HG02610 (cell line): ENCODE measurements around the gene RNF150.
"Not testable (repeated sequence)": the region's sequence is repeated elsewhere in the genome, so short reads cannot be mapped to it uniquely, and the experiment has no call there.

Experiments used
- ATAC-seq: cut with Tn5 transposase; IDR thresholded peaks from one replicate; pipeline ENCODE4 v1.9.1; 2021; ENCODE audit warnings: mild to moderate bottlenecking, moderate library complexity; ENCODE audit not compliant: unreplicated experiment

The RNF150 gene

DNA sequence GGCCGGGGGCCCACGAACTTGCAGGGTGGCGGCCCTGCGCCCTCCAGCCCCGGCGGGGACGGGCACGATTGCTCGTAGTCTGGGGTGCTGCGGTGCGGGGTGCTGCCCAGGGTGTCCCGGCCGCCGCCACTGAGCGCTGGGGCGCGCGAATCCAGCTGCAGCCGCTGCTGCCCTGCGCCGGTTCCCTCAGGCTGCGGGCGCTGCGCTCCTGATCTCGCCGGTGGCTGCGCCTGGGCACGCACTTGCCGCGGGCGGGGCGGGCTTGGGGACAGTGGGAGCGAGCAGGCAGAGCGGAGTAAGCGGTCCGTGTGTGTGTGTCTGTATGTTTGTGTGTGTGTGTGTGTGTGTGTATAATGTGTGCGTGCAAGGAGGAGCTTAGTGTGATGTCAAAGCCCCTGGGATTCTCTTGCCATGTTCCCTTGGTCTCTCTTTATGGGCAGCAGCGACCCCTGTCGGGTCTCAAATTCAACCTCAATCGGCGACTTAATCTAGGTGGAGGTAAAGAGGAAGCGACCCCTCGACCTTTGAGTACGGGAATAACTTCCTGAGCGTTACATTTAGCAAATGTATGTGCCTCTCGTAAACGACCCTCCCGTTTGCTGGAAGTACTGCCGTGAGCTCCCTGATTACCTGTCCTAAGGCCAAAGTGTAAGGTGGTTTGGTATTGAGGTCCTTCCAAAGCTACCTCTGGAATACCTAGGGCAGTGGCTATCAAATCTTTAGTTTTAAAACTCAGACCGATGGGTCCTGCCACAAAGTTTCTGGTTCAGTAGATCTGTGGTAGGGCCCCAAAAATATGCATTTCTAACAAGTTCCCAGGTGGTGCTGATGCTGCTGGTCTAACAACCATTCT, at the start of gene RNF150:
TSS of gene RNF150 (minus strand) at position 324 of the 853 bp plus-strand sequence.
- ATAC-seq = peak; percentile 69

DNA sequence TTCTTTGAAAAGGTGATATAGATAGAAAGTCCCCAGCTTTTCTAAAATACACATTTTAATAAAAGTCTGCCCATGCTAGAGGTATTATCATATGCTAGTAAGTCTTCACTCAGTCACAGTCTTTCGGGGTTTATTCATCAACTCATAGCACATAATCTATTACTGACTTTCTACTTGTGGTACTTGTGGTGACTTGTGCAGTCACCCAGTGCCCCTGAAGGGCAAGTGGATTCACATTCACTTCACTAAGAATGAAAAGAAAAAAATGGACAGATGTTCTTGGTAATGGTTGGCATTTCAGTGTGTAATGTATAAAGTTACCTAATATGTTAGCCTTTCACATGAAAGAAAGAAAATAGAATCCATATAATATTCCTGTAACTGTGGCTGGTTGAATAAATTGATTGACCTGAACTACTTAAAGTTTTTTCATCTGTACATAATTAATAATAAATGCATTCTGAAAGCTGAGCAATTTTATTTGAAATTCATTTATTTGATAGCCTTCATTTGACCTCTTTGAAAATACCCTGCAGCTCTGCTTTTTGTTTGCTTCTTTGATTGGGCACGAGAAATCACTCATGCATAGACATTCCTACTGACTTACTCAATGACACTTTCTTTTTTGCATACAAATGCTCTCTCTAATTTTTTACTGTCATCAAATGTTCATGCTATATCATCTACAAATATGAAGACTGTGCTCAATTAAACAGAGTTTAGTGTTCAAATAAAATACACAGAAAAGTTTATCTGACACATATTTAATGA, 47.9 kb upstream of the RNF150 start:
- ATAC-seq = no peak

DNA sequence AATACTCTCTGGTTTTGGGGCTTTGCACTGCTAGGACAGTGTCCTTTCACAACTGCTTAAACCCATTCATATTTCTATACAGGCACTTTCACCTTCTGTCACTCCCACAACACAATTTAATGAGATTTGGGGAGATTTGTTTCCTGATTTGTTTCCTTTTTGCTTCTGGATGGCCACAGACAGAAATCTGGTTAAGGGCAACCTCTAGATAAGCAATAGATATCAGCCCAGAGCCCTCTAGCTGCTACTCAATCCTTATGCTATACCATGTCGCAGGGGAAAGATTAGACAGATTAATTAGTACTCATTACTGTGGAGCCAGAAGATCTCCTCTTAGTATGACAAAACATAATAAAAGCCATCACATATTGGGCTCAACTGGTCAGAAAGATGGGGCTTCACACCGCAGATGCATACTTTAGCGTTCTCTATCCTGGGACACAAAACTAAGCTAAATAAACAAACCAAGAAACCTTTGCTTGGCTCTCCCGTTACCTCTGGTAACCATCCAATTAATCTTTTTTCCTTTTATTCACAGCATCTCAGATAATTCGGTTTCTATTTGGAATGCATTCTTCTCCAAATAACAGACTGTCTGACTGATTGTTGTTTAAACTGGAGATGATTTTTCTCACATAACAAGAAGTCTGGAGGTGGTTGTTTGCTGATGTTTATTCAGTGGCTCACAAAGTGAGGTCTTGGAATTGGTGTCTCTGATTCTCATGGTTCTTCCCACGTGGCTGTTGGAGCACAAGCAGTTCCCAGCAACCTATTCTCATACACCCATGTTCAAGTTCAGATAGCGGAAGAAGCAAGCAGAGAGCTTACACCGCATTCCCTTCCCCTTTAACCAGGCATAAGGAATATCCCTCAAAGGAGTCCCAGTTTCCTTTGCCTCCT, 46.5 kb upstream of the RNF150 start:
- no peak for ATAC-seq

DNA sequence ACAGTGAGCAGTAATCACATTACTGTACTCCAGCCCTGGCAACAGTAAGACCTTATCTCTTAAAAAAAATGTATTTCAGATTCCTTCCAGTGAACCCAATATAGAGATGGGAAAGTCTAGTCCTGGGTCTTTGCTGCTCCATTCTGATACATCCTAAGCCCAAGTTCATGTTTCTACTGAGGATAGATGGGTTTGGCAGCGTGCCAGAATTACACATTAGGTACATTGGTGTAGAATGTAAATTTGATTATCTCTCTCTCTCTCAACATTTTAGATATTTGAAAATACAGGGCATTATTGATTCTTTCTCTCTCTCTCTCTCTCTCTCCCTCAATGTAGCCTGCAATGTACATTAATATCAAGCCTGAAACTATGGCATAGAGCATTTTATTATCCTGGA, 43.9 kb upstream of the RNF150 start:
- ATAC-seq = no peak

DNA sequence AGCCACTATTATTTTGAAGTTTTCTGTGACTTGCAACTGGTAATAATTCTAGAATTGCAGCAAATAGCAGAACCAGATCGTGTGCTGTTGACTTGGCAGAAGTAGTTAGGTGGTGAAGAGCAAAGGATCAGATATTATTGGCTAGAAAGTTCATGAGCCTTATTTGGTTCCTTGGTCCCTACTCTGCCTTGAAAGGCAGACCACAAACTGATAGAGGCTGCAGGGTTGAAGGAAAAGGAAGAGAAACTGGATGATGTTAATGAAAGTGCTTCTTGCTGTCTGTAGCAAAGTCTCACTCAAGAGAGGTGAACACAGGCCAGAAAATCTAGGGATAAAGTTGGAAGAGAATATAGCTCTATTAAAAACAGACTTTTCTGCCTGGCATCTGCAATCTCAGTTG, 41.2 kb upstream of the RNF150 start:
- ATAC-seq = no peak

DNA sequence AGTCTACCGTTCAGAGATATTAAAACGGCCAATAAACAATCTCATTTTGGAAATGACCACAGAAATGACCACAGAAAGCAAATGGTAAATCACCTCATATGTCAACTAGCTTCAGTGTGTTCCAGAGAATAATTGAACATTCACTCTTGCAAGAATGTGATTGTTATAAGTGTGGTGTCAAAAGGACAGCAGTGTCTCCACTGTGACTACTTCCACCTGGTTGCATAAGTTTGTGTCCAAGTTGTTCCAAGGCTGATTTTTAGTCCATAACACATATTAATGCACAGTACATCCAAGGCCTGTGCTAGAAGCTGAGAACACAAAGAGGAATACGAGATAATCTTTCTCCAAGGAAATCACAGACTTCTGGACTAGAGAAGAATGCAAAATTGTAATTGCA, 37.4 kb upstream of the RNF150 start:
- ATAC-seq = no peak

DNA sequence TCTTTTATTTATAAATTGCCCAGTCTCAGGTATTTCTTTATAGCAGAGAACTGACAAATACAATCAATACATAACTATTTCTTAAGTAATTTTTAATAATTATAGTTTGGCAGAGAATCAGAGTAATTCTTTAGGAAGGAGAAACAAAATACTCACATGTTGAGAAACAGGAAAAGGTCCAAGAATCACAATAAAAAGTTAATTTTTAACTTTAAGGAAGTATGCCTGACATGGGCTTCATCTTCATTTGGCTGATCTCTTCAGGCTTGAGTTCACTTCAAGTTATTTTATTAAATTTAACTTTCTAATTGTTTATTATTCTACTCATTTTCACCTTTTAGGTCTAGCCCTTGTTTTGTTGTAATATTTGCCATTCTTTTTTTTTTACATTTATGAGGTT, 36.1 kb upstream of the RNF150 start:
- no peak for ATAC-seq

DNA sequence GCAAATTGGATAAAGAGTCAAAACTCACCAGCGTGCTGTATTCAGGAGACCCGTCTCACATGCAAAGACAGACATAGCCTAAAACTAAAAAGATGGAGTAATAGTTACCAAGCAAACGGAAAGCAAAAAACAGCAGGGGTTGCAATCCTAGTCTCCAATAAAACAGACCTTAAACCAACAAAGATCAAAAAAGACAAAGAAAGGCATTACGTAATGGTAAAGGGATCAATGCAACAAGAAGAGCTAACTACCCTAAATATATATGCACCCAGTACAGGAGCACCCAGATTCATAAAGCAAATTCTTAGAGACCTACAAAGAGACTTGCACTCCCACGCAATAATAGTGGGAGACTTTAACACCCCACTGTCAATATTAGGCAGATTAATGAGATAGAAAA, 31.7 kb upstream of the RNF150 start:
- not testable (repeated sequence) for ATAC-seq

DNA sequence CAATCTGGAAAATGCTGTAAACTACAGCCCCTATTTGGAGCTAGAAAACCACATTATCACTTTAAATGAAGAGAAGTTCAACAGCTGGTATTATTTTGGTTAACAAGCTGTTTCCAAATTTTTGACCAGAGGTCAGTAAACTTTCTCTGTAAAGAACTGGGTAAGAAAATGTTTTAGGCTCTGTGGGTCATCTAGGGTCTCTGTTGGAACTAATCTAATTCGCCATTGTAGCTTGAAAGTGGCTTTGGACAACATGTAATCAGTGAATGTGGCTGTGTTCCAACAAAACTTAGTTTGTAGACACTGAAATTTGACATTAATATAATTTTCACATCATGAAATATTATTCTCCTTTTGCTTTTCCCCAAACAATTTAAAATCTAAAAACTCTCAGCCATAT, 25.8 kb upstream of the RNF150 start:
- no peak for ATAC-seq

DNA sequence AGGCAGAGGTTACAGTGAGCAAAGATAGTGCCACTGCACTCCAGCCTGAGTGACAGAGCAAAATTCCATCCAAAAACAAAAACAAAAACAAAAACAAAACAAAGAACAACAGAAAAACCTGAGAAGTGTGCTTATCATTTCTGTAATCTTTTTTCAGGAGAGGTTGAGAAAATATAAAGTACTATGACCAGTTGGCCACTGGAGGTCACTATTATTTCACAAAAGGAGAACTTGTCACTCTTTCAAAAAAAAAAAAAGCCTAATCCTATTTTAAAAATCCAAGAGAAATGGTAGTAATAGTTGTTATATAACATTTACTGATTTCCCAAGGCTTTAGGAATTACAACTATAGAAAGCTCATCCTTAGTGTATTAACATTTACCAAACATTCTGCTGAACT, 24.9 kb upstream of the RNF150 start:
- ATAC-seq = no peak

DNA sequence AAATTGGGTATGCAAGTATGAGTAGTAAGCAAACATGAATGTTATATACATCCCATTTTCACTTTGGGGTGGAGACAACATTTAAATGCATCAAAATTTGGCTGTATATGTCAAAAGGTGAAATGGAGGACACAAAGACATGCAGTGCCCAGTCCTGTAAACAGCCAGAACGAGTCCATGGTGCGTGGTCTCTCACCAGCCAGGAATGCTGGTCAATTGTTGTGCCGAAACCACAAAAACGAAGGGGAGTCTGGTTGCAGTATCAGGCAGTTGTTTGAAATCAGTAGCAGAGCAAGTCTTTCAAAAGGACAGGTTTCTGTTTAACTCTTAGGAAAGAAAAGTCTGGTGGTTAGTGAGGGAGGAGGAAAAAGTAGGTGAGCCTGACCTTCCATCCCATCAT, 22.3 kb upstream of the RNF150 start:
- ATAC-seq = no peak

DNA sequence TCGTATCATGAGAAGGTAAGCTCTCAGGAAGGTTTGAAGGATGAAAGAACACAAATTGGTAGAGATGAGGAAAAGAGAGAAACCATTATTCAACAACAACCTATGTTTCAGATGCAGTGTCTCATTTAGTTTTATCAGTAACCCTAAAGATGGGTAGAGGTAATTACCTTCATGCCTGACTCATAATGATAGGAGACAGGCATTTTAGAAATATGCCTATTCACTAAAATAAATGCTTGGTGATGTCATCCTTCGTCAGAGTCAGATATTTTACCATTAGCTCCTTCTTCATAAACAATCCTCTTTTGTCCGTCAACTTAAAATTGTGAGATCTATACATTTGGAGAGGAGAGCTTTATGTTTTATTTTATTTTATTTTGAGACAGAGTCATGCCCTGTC, 21.5 kb upstream of the RNF150 start:
- ATAC-seq = no peak

DNA sequence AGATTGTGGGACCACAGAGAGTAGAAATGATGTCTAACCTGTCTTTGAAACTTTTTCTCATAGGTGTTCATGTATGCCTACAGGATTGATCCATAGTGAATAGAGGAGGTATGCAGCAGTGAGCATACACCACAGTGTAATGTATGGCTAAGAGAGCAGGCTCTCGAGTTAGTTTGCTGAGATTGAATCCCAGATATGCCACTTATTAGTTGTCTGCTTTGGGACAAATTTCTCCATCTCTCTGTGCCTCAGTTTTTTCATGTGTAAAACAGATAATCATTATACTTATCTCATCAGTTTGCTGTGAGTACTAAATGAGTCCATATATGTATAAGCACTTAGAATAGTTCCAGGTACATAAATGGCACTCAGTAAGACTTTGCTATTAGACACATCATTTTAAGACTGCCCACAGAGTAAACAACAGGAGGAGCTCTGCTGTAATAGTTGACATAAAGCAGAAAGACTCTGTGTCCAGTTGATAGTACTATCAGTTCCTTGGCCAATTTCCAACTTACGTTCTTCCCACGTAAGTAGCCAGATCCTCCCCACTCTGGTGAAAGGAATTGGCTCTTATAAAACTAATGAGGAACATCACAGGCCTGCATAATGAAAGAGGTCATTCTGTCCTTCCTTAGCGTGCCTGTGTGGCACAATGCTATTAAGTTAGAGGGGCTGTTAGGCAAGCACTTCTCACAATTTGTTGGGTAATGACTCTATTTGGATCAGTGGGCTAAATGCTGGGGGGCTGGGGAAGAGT, 20.7 kb upstream of the RNF150 start:
- ATAC-seq = no peak

DNA sequence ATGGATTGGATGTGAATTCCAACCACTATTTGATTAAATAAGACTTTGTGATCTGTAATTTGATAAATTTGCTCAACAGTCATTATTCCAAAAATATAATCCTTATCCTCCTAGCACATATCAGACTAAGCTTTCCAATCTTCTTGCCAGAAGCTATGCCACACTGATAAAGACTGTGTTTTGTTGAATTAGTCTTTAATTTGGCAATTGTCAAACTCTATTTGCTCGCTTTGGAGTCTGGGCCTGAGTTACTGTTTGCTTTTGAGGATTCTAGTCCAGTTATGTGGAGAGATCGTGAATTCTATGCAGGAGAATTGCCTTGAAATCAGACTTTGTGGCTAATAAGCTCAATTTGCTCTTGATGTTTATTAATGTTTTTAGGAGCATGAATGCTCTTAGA, 10.9 kb upstream of the RNF150 start:
- ATAC-seq = no peak

DNA sequence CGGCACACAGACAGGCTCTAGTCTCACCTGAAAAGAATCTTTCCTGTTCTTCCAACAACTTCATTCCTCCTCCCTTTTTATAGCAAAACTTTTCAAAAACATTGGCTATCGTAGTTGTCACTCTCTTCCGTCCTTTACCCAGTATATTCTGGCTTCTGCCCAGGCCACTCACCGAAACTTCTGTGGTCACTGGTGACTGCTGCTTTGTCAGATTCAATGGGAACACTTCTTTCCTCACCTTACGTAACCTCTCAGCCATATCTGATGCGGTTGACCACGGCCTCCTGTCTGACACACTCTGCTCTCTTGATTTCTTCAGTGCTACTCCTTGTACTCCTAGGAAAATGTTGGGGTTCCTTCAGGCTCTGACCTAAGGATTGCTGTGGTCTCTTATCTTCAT, 9.2 kb upstream of the RNF150 start:
- ATAC-seq = no peak

DNA sequence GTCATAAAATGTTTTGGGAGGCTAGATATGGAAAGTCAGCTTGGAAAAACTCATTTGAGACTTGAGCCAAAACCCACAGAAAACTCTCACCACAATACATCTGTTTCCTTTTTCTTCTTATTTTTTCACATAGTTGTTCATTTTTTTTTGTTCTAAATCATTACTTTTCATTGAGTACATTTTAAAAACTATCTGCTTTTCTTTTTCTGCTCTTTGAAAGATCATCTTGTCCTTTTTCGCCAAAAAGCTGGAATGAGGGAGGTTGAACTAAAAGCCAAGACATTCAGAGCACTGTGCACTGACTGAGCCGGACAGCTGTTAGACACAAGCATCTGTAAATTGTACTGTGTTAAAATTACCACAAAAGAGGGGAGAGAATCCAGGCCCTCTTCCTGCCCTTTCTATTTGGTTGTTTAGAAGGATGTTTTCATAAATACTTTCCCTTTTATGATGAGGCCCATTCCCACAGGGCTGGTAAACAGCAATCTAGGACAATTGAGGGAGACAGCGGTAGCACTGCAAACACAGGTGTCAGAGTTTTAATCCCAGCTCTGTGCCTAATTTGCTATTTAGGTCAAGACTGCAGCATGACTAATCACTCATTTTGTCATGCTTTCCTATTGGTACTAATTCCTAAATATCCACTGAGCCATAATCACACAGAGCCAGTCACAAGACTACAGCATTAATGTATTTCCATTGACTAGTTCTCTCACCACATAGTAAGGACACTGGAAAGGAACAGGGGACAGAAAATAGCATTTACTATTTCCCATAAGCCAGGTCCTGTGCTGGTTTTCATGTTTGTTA, 7.3 kb upstream of the RNF150 start:
- no peak for ATAC-seq

DNA sequence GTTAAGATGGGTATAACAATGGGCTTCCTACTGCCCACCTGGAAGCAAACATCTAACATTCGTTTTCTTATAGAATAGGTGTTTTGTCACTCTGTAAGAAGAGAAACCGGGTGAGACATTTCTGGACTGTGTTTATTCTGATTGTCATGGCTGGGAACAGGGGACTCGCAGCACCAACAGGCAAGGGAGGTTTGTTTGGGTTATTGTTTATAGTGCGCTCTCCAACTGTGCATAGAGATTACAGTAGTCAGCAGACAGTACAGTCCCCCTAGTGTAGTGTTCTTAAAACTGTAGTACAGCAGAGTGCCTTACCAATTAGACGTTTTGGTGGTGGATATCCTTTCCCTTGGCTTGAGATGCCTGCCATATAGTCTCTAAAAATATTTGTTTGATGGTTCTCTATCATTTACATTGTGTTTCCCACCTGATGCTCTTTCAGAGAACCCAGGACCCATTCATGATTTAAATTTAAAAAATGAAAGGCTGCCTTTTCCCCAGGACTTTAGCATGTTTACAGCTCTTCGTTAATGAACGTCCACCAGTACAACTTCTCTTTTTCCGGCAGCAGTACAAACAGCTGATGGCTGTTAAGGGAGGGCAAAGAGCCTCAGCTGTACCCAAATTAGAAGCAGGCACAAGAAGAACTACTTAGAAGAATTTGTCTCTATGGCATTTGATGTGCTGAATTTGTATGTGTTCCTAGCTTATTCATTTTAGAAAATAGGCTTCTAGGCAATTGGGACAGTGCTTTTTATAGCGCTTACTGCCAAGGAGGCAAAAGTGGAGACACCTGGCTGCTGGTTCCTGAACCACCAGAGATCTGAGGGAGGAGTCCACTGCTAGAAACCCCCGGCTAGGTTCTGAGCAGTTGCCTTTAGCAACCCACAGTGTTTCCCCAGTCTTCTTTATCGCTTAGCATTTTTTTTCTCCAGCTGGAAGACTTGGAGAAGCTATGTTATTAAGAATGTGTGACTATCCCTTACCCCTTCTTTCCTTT, 1.0 kb upstream of the RNF150 start:
- no peak for ATAC-seq

DNA sequence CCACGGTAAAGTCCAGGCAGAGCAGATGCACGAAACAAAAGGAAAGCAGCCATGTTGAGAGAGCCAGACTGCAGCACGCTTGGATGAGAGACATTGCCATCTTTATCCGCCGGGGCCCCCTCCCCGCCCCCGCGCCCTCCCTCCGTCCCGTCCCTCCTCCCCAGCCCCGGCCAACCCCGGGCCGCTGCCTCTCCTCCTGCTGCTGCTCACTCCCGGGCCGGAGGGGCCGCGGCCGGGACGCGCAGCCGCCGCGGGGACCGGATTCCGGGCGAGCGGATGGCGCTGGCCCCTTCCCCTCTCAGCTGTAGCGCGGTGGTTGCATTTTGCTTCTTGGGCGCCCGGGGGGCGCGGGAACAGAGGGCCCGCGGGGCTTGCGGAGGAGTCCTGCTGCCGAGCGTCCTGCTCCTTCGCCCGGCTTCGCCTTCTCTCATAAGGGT, 542 bp downstream of the RNF150 start:
- ATAC-seq = peak; percentile 21
